Sigmoid colon (tissue), 4 donors: ENCODE results near the gene TKT.

Source experiments
- CTCF ChIP-seq, 4 experiments: fragments of 450-650 bp in 3 of 4; fragments of 200-600 bp in 1 of 4; IDR thresholded peaks; one replicate each; pipeline ENCODE4 v1.5.1; 2016 to 2019; ENCODE audit warnings: antibody characterized with exemption in 4 of 4, mild to moderate bottlenecking in 3 of 4, moderate library complexity in 2 of 4
- EP300 ChIP-seq, 4 donors: sonication (generic); formaldehyde crosslinking; IDR thresholded peaks; one replicate each; pipeline ENCODE4 v1.6.1; 2017; ENCODE audit warnings: antibody characterized with exemption in 4 of 4

- TF ChIP-seq EP300 (IDR thresholded peaks at IDR 0.05) (no peak), CTCF (IDR thresholded peaks at IDR 0.05) (no peak)
Measured at GRCh38 chr3:53232641-53233377, 23.0 kb downstream of the TKT start.
